T-cell (primary cell): ENCODE measurements around the gene PHRF1. TPM values are rescaled to one million over a fixed set of nuclear protein-coding genes. Genes with fewer than 3 reads are reported as not detected.

Experiments
- ATAC-seq, 4 experiments: fragments of 200-7000 bp in 3 of 4; fragments of 150-1000 bp in 1 of 4; cut with Tn5 transposase; replicated peaks in 1 of 4; 1 replicate in 3 of 4; 2 replicates in 1 of 4; pipeline ENCODE4 v1.10.0; 2021; ENCODE audit warnings: moderate library complexity in 3 of 4, mild to moderate bottlenecking in 2 of 4, moderate number of reproducible peaks in 1 of 4
- CTCF ChIA-PET, 2 donors: fragments of 300-600 bp; sonication (Branson Sonifier 250); formaldehyde crosslinking; loops; one replicate each; lab custom pipeline; 2022; ENCODE audit warnings: antibody characterized with exemption in 2 of 2; lab: Charles Lee
- POLR2A ChIA-PET, 2 donors: fragments of 300-600 bp; sonication (Branson Sonifier 250); formaldehyde crosslinking; loops; one replicate each; lab custom pipeline; 2022; ENCODE audit warnings: antibody characterized with exemption in 2 of 2; lab: Charles Lee
- DNase-seq, 35 experiments: peaks; one replicate each; pipeline versions ENCODE4 v3.0.0 to v3.0.0-alpha.2; 2013 to 2023
- H3K27ac ChIP-seq: one replicate; pipeline ENCODE4 v1.5.1; 2013; ENCODE audit warnings: low read length
- H3K27me3 ChIP-seq, 2 experiments: replicated peaks in 1 of 2; 1 replicate in 1 of 2; 2 replicates in 1 of 2; pipeline versions ENCODE4 v1.6.1 to v1.7.0; 2013; ENCODE audit warnings: low read length in 1 of 2, mixed read lengths in 1 of 2; ENCODE audit not compliant: control insufficient read depth in 2 of 2, insufficient read depth in 2 of 2; ENCODE audit errors: extremely low read depth in 1 of 2
- H3K36me3 ChIP-seq, 2 donors: 1 replicate in 1 of 2; 2 replicates in 1 of 2; pipeline versions ENCODE4 v1.6.1 to v1.7.0; 2013; ENCODE audit warnings: low read length in 1 of 2; ENCODE audit not compliant: control insufficient read depth in 2 of 2, insufficient read depth in 1 of 2; ENCODE audit errors: extremely low read depth in 1 of 2
- H3K4me1 ChIP-seq, 2 experiments: 1 replicate in 1 of 2; 2 replicates in 1 of 2; pipeline versions ENCODE4 v1.6.1 to v1.7.0; 2013; ENCODE audit warnings: low read length in 2 of 2, mixed read lengths in 1 of 2; ENCODE audit not compliant: insufficient read depth in 2 of 2, control insufficient read depth in 1 of 2; ENCODE audit errors: extremely low read depth in 1 of 2
- H3K4me3 ChIP-seq, 2 donors: 1 replicate in 1 of 2; 2 replicates in 1 of 2; pipeline versions ENCODE4 v1.5.1 to v1.7.0; 2013; ENCODE audit warnings: mild to moderate bottlenecking in 2 of 2, low read length in 1 of 2, moderate library complexity in 1 of 2; ENCODE audit not compliant: control insufficient read depth in 1 of 2; ENCODE audit errors: extremely low read depth in 1 of 2
- H3K9me3 ChIP-seq: 2 replicates; pipeline ENCODE4 v1.7.0; 2013
- H3K27ac Mint-ChIP-seq, 2 donors: one replicate each; pipeline ENCODE4 v1.8.0; 2020 to 2021; ENCODE audit warnings: mild to moderate bottlenecking in 2 of 2, mixed read lengths in 2 of 2
- H3K27me3 Mint-ChIP-seq, 2 donors: one replicate each; pipeline ENCODE4 v1.8.0; 2021 to 2022; ENCODE audit warnings: mixed read lengths in 2 of 2
- H3K36me3 Mint-ChIP-seq: one replicate; pipeline ENCODE4 v1.8.0; 2021; ENCODE audit warnings: mixed read lengths
- H3K4me1 Mint-ChIP-seq, 3 donors: one replicate each; pipeline ENCODE4 v1.8.0; 2020 to 2022; ENCODE audit warnings: mixed read lengths in 3 of 3, mild to moderate bottlenecking in 1 of 3
- H3K4me3 Mint-ChIP-seq, 3 donors: one replicate each; pipeline ENCODE4 v1.8.0; 2020 to 2022; ENCODE audit warnings: mild to moderate bottlenecking in 3 of 3, mixed read lengths in 3 of 3, moderate library complexity in 3 of 3
- H3K9me3 Mint-ChIP-seq, 3 donors: one replicate each; pipeline ENCODE4 v1.8.0; 2020 to 2022; ENCODE audit warnings: mixed read lengths in 3 of 3
- WGBS: methylation state at CpG from one replicate; pipeline ENCODE4 v1.1.5; 2013; ENCODE audit warnings: missing lambda C conversion rate; ENCODE audit not compliant: insufficient coverage; 5-methylcytosine and 5-hydroxymethylcytosine counted together
- total RNA-seq, 35 experiments: library from RNA in 6 of 35; stranded (reverse) in 6 of 35; fragments of 120-200 nt in 1 of 35; gene quantifications; one replicate each; pipeline versions ENCODE4 v1.2.1 to v1.2.4 and lab custom pipeline; 2013 to 2026

PHRF1 gene
- total RNA-seq, 5 donors from 2014 or later (not counting 1 experiment from before 2014, with no cell fraction given) = 40.2 to 69.4 (median 66.3) TPM

DNA sequence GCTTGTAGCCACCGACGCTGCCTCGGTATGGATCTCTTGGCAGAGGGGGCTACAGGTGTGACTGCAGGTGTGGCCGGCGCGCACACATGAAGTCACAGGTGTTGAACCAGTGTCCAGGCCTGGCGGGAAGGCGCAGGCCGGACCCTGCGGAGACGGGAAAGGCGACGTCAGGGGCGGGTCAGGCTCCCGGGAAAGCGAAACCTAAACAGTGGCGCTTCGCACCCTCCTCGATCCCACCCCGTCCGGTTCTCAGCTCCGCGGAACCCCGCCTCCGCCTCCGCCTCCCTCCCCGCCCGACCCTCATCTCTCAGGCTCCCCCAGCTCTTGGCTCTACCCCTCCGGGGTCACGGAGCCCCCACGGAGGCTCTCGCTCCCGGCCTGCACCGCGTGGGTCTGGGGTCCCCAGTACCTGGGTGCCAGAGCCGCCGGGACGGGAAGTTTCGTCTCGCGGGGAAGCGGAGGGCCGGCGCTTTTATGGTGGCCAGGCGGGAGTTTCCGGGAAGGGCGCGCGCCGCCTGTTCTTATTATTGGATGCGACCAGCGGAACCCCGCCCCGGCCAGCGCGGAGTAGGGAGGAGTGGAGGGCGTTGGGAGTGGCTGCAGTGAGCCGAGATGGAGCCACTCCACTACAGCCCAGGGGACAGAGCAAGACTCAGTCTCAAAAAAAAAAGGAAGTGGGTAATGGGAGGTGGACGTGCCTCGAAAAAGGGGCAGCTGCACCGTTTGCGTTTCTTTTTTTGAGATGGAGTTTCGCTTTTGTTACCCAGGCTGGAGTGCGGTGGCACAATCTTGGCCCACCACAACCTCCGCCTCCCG is 39.4 kb downstream of the PHRF1 start, which contains the start of gene IRF7:
IRF7 (minus strand) TSS at position 447 of the 816 bp plus-strand sequence. CDS start 586 bp downstream, outside the sequence.
- H3K9me3 ChIP-seq = no peaks in the 10 kb centered on the region
- peak; percentile 75 to 84 (median 82) for ATAC-seq
- H3K36me3 Mint-ChIP-seq = peaks cover 6% of the 10 kb centered on the region
- H3K27me3 ChIP-seq = peaks cover 0 to 11% of the 10 kb centered on the region in 2 experiments
- H3K27ac ChIP-seq = peak within 1 kb of the TSS; percentile 86
- peaks cover 2 to 35% of the 10 kb centered on the region in 2 donors for H3K36me3 ChIP-seq
- DNase-seq = peak; percentile 62 to 90 (median 75)
- CTCF ChIA-PET = no interaction called here
- POLR2A ChIA-PET = interaction anchor here in 1 of 2 donors (0.5 to 0.6 kb wide), 2 partner anchors 28 to 80 kb away, joined by 3 to 4 read pairs; partner anchors contain the start of gene TMEM80
- peak within 1 kb of the TSS; percentile 91 to 92 for H3K27ac Mint-ChIP-seq
- WGBS = under 1% methylated on average over 55 of the region's 66 CpGs
- peaks cover 14 to 27% (median 19%) of the 10 kb centered on the region in 3 donors for H3K4me1 Mint-ChIP-seq
- H3K4me3 ChIP-seq = peak within 1 kb of the TSS; percentile 73 to 91
- no peaks in the 10 kb centered on the region for H3K27me3 Mint-ChIP-seq
- H3K9me3 Mint-ChIP-seq = no peaks in the 10 kb centered on the region
- H3K4me1 ChIP-seq = peaks cover 4 to 44% of the 10 kb centered on the region in 2 experiments
- peak within 1 kb of the TSS; percentile 85 to 91 (median 90) for H3K4me3 Mint-ChIP-seq

DNA sequence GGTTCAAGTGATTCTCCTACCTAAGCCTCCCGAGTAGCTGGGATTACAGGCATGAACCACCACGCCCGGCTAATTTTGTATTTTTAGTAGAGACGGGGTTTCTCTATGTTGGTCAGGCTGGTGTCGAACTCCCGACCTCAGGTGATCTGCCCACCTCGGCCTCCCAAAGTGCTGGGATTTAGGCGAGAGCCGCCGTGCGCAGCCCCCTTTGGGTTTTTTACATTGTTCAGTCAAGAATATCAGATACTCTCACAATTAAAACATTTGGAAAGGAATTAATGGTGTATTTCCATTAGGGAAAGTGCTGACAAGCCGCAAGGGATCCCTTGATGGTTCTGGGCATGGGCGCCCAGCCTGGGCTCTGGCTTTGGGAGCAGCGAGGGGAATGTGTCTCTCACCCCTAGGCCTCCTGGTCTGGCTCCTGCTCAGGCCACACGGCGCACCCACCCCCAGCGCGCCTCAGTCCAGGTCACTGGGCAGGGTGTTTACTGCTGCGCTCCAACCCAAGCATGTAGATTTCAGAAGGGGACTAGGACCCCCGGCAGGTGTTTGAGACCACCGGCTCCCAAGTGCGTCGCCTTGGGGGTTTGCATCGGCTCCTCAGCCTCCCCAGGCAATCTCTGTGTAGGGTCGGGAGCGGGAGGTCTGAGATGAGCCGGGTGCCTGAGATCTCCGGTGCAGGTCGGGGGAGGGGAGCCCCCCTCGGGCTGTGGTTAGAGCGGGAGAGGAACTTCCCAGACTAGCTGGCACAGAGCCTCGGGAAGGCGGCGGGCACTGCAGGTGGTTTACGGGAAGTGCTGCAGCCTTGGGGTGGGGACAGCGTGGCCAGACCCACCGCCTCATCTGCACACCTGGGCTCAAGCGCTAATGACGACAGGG is 40.3 kb downstream of the PHRF1 start:
- no peak for DNase-seq

DNA sequence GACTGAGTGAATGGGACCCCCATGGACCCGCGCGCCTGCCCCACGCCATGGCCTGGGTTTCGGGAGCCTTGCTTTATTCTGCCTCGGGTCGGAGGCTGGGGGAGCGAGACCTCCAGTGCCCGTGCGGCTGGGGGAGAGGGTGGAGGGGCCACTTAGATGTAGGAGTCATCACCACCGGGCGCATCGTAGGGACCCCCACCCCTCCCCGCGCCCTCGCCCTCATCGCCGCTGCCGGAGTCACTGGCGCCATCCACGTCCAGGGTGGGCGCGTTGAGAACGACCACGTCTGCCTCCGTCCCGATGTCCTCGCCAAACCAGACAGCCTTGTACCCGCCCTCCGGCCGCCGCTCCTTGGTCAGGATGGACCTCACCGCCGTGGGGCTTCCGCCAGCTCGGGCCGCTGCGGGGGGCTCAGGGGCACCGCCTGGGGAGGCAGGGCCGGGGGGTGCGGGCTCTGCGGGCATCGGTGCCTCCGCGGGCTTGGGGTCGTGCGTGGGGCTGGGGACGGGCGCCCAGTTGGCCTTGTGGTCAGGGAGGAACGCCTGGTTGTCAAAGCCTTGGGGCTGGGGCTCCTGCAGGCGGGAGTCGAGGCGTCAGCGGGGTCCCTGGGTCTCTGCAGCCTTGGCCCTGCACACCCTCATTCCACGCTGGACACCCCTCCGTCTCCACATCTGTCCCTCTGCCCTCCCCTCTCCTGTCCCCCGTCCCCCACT is 41.1 kb downstream of the PHRF1 start:
- Histone ChIP-seq H3K4me3 (no peak overlapping the region), H3K27ac (no peak overlapping the region), H3K9me3 (no peaks in the 10 kb centered on the region), H3K27me3 (peaks cover 0 to 11% of the 10 kb centered on the region in 2 experiments), H3K4me1 (peaks cover 4 to 43% of the 10 kb centered on the region in 2 experiments), H3K36me3 (peaks cover 0 to 18% of the 10 kb centered on the region in 2 donors)
- ATAC-seq (no peak), DNase-seq (no peak)
- no peak overlapping the region for H3K27ac Mint-ChIP-seq
- WGBS = 92% methylated on average over 56 of the region's 57 CpGs
- peaks cover 2% of the 10 kb centered on the region for H3K36me3 Mint-ChIP-seq
- H3K4me3 Mint-ChIP-seq = no peak overlapping the region
- no peaks in the 10 kb centered on the region for H3K9me3 Mint-ChIP-seq
- no peaks in the 10 kb centered on the region for H3K27me3 Mint-ChIP-seq
- peaks cover 10 to 22% (median 16%) of the 10 kb centered on the region in 3 donors for H3K4me1 Mint-ChIP-seq
- ChIA-PET POLR2A (no interaction called here), CTCF (no interaction called here)

More for the DNA sequence above, 40.3 kb downstream of the PHRF1 start:
- WGBS = 59% methylated on average over 21 of the region's 39 CpGs
- Mint-ChIP-seq H3K27me3 (no peaks in the 10 kb centered on the region), H3K9me3 (no peaks in the 10 kb centered on the region), H3K27ac (peak overlapping the region; percentile 89 to 92), H3K4me3 (peak overlapping the region; percentile 85 to 91 (median 90)), H3K36me3 (peaks cover 6% of the 10 kb centered on the region), H3K4me1 (peaks cover 14 to 26% (median 19%) of the 10 kb centered on the region in 3 donors)
- POLR2A ChIA-PET = no interaction called here
- no peaks in the 10 kb centered on the region for H3K9me3 ChIP-seq
- H3K27me3 ChIP-seq = peaks cover 0 to 11% of the 10 kb centered on the region in 2 experiments
- CTCF ChIA-PET = no interaction called here
- H3K27ac ChIP-seq = peak overlapping the region; percentile 86
- peaks cover 0 to 26% of the 10 kb centered on the region in 2 donors for H3K36me3 ChIP-seq
- peaks cover 4 to 44% of the 10 kb centered on the region in 2 experiments for H3K4me1 ChIP-seq
- no peak for ATAC-seq
- H3K4me3 ChIP-seq = peak overlapping the region; percentile 73 to 91

DNA sequence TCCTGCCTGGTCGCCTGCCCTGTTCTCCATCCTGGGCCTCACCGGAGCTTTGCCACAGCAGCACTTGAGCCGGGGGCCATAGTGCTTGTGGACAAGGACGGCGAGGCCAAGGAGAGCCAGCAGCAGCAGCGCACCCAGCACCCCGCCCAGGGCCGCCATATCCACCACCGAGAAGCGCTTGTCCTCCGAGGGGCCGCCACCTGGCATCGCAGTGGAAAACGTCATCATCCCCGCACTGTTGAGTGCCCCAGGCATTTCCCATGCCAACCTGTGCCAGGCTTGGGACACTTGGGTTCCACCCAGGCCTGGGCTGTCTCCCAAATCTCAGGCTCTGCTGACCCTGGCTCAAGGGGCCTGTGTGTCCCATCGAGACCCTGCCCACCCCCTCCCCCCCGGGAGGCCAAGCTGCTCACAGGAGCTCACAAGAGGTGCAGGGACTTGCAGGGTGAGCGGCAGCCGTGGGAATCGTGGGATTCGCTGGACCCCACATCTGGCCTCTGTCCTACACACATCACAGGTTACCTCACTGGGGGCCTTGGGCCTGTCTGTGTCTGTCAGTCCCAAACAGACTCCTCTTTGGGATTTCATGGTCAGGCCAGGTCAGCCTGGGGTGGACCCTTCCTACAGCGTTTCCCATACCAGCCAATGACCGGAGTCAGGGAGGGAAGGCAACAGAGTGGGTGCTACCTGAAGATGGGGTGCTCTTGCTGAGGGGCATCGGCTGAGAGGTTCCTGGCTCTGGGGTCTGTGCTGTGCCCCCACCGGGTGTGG is 41.8 kb downstream of the PHRF1 start:
- Histone ChIP-seq H3K27me3 (peaks cover 0 to 11% of the 10 kb centered on the region in 2 experiments), H3K27ac (no peak overlapping the region), H3K9me3 (no peaks in the 10 kb centered on the region), H3K4me1 (peaks cover 4 to 35% of the 10 kb centered on the region in 2 experiments), H3K36me3 (peaks cover 0 to 11% of the 10 kb centered on the region in 2 donors), H3K4me3 (no peak overlapping the region)
- Mint-ChIP-seq H3K9me3 (no peaks in the 10 kb centered on the region), H3K36me3 (no peaks in the 10 kb centered on the region), H3K4me1 (peaks cover 10 to 21% (median 16%) of the 10 kb centered on the region in 3 donors), H3K27ac (no peak overlapping the region), H3K27me3 (no peaks in the 10 kb centered on the region), H3K4me3 (no peak overlapping the region)
- ChIA-PET POLR2A (no interaction called here), CTCF (interaction anchor here in 1 of 2 donors (0.6 kb wide), 1 partner anchor 129 kb away, joined by 6 read pairs; no protein-coding TSS in a partner anchor)
- ATAC-seq = no peak
- 91% methylated on average over 21 of the region's 25 CpGs for WGBS
- DNase-seq = no peak

DNA sequence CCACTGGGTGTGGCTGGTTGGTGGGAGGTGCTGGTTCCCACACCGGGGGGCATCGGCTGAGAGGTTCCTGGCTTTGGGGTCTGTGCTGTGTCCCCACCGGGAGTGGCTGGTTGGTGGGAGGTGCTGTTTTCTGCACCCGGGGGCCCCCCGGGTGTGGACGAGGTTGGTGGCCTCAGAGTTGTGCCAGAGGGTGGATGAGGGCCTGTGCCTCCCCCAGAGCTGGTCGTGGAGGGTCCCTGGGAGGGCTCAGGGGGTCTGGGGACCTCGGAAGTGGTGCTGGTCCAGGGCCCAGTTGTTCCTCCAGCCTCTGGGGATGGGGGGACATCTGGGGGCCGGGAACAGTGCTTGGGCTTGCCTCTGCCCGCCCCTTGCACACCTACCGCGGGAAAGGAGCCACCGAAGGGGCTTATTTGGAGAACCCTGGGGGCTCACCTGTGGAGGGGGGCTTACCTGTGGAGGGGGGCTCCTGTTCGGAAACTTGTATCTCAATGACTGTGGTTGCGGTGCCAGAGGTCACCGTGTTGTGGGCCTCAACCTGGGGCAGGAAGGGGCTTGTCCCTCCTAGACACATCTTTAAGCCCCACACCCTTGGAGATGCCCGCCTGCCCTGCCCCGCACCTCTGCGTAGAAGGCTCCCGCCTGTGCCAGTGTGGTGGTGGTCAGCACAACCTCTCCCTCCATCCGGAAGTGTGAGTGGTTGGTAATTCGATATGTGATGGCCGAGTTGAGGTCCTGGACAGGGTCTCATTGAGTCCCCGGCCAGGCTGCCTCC is 42.8 kb downstream of the PHRF1 start:
- no peaks in the 10 kb centered on the region for H3K36me3 Mint-ChIP-seq
- H3K27ac Mint-ChIP-seq = no peak overlapping the region
- no peaks in the 10 kb centered on the region for H3K9me3 ChIP-seq
- H3K4me3 Mint-ChIP-seq = no peak overlapping the region
- H3K4me3 ChIP-seq = no peak overlapping the region
- H3K9me3 Mint-ChIP-seq = no peaks in the 10 kb centered on the region
- 92% methylated on average over 15 of the region's 24 CpGs for WGBS
- ChIA-PET CTCF (no interaction called here), POLR2A (no interaction called here)
- H3K4me1 Mint-ChIP-seq = peaks cover 10 to 15% (median 11%) of the 10 kb centered on the region in 3 donors
- H3K27me3 ChIP-seq = peaks cover 0 to 20% of the 10 kb centered on the region in 2 experiments
- H3K27ac ChIP-seq = no peak overlapping the region
- no peak for ATAC-seq
- peaks cover 0 to 7% of the 10 kb centered on the region in 2 donors for H3K36me3 ChIP-seq
- peaks cover 0 to 4% of the 10 kb centered on the region in 2 donors for H3K27me3 Mint-ChIP-seq
- peaks cover 0 to 27% of the 10 kb centered on the region in 2 experiments for H3K4me1 ChIP-seq
- no peak for DNase-seq
